ENCODE data around the gene VPS33A. TPM values are rescaled to one million over a fixed set of nuclear protein-coding genes. Genes with fewer than 3 reads are reported as not detected.

The VPS33A gene
- total RNA-seq, 1 experiment from 2014 or later, result 37.6 TPM

DNA sequence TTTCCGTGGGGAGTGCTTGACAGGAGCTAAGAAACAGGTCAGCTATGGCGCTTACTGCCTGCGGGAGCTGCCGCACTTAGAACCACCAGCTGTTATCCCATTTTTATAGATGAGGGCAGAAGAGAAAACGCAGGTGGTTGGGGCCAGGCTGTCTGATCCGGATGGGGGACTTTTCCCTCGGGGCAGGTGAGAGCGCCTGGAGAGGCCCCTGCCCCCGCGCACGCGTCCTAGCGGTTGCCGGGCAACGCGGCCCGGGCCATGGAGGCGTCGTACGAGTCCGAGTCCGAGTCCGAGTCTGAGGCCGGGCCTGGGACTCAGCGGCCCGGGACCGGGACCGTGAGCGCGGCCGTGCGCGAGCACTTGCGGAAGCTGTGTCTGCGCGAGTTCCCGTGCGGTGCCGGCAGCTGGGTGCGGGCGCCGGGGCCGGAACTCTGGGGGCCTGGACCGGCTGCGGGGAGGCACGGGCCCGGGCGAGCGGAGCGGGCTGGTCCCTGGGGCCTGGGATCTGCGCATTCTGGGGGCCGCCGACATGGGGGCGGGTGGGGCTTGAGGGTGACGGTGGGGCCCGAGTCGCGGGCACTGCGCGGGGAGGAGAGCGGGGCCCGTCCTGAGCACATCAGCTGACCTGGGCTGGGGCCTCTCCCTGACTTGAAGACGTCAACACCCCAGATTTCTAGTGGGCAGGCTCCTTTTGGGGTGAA lies 83.3 kb downstream of the VPS33A start, which contains the start of gene LRRC43:
Gene LRRC43, plus strand, starts transcription at position 237 of the 701 bp plus-strand sequence. Its CDS starts 22 bp downstream, at position 259.
- H3K9me3 Mint-ChIP-seq, result no peaks in the 10 kb centered on the region
- peak within 1 kb of the TSS; percentile 74 for H3K4me3 Mint-ChIP-seq
- peaks cover 3% of the 10 kb centered on the region; the same call in 1 of the 2 replicates for H3K4me1 Mint-ChIP-seq
- POLR2A ChIA-PET, result interaction anchor here (0.6 to 1.0 kb wide), 2 partner anchors 43 to 525 kb away, joined by 3 read pairs; partner anchors contain the start of gene DIABLO
- peak; percentile 88 for ATAC-seq
- H3K27ac Mint-ChIP-seq, result no peak within 1 kb of the TSS
- peaks cover 17% of the 10 kb centered on the region for H3K27me3 Mint-ChIP-seq (ENCODE audit: low read depth)
- TF ChIP-seq, protein P1, sequence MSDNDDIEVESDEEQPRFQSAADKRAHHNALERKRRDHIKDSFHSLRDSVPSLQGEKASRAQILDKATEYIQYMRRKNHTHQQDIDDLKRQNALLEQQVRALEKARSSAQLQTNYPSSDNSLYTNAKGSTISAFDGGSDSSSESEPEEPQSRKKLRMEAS (CRISPR knock-in tag; IDR thresholded peaks at IDR 0.05), result peak; percentile 38; the same call in 1 of the 2 replicates
- TF ChIP-seq ZNF121 (CRISPR knock-in tag; IDR thresholded peaks at IDR 0.05) (0 out of 2 replicates have a peak, but pooled peaks have one; percentile 4), EMX1 (CRISPR knock-in tag; IDR thresholded peaks at IDR 0.05) (no peak), ZNF138 (CRISPR knock-in tag; conservative IDR thresholded peaks at IDR 0.05) (0 out of 2 replicates have a peak, but pooled peaks have one; percentile 28)
- TF ChIP-seq, protein P2, sequence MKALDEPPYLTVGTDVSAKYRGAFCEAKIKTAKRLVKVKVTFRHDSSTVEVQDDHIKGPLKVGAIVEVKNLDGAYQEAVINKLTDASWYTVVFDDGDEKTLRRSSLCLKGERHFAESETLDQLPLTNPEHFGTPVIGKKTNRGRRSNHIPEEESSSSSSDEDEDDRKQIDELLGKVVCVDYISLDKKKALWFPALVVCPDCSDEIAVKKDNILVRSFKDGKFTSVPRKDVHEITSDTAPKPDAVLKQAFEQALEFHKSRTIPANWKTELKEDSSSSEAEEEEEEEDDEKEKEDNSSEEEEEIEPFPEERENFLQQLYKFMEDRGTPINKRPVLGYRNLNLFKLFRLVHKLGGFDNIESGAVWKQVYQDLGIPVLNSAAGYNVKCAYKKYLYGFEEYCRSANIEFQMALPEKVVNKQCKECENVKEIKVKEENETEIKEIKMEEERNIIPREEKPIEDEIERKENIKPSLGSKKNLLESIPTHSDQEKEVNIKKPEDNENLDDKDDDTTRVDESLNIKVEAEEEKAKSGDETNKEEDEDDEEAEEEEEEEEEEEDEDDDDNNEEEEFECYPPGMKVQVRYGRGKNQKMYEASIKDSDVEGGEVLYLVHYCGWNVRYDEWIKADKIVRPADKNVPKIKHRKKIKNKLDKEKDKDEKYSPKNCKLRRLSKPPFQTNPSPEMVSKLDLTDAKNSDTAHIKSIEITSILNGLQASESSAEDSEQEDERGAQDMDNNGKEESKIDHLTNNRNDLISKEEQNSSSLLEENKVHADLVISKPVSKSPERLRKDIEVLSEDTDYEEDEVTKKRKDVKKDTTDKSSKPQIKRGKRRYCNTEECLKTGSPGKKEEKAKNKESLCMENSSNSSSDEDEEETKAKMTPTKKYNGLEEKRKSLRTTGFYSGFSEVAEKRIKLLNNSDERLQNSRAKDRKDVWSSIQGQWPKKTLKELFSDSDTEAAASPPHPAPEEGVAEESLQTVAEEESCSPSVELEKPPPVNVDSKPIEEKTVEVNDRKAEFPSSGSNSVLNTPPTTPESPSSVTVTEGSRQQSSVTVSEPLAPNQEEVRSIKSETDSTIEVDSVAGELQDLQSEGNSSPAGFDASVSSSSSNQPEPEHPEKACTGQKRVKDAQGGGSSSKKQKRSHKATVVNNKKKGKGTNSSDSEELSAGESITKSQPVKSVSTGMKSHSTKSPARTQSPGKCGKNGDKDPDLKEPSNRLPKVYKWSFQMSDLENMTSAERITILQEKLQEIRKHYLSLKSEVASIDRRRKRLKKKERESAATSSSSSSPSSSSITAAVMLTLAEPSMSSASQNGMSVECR (CRISPR knock-in tag; IDR thresholded peaks at IDR 0.05; ENCODE audit: borderline replicate concordance), result 0 out of 2 replicates have a peak, but pooled peaks have one; percentile 35
- TF ChIP-seq, protein P3, sequence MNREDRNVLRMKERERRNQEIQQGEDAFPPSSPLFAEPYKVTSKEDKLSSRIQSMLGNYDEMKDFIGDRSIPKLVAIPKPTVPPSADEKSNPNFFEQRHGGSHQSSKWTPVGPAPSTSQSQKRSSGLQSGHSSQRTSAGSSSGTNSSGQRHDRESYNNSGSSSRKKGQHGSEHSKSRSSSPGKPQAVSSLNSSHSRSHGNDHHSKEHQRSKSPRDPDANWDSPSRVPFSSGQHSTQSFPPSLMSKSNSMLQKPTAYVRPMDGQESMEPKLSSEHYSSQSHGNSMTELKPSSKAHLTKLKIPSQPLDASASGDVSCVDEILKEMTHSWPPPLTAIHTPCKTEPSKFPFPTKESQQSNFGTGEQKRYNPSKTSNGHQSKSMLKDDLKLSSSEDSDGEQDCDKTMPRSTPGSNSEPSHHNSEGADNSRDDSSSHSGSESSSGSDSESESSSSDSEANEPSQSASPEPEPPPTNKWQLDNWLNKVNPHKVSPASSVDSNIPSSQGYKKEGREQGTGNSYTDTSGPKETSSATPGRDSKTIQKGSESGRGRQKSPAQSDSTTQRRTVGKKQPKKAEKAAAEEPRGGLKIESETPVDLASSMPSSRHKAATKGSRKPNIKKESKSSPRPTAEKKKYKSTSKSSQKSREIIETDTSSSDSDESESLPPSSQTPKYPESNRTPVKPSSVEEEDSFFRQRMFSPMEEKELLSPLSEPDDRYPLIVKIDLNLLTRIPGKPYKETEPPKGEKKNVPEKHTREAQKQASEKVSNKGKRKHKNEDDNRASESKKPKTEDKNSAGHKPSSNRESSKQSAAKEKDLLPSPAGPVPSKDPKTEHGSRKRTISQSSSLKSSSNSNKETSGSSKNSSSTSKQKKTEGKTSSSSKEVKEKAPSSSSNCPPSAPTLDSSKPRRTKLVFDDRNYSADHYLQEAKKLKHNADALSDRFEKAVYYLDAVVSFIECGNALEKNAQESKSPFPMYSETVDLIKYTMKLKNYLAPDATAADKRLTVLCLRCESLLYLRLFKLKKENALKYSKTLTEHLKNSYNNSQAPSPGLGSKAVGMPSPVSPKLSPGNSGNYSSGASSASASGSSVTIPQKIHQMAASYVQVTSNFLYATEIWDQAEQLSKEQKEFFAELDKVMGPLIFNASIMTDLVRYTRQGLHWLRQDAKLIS (CRISPR knock-in tag; IDR thresholded peaks at IDR 0.05; ENCODE audit: borderline replicate concordance), result no peak
- TF ChIP-seq, protein P4, sequence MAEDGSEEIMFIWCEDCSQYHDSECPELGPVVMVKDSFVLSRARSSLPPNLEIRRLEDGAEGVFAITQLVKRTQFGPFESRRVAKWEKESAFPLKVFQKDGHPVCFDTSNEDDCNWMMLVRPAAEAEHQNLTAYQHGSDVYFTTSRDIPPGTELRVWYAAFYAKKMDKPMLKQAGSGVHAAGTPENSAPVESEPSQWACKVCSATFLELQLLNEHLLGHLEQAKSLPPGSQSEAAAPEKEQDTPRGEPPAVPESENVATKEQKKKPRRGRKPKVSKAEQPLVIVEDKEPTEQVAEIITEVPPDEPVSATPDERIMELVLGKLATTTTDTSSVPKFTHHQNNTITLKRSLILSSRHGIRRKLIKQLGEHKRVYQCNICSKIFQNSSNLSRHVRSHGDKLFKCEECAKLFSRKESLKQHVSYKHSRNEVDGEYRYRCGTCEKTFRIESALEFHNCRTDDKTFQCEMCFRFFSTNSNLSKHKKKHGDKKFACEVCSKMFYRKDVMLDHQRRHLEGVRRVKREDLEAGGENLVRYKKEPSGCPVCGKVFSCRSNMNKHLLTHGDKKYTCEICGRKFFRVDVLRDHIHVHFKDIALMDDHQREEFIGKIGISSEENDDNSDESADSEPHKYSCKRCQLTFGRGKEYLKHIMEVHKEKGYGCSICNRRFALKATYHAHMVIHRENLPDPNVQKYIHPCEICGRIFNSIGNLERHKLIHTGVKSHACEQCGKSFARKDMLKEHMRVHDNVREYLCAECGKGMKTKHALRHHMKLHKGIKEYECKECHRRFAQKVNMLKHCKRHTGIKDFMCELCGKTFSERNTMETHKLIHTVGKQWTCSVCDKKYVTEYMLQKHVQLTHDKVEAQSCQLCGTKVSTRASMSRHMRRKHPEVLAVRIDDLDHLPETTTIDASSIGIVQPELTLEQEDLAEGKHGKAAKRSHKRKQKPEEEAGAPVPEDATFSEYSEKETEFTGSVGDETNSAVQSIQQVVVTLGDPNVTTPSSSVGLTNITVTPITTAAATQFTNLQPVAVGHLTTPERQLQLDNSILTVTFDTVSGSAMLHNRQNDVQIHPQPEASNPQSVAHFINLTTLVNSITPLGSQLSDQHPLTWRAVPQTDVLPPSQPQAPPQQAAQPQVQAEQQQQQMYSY (CRISPR knock-in tag; IDR thresholded peaks at IDR 0.05), result no peak
- peak; percentile 80 for DNase-seq (ENCODE audit: low spot score)
- no peaks in the 10 kb centered on the region for H3K36me3 Mint-ChIP-seq
- CTCF ChIA-PET, result interaction anchor here (0.6 to 1.9 kb wide), 8 partner anchors 8 to 265 kb away, joined by 3 to 8 read pairs (median 4); partner anchors contain the start of genes B3GNT4 and CFAP251

Other genes starting within 250 kb of the VPS33A start
- 14.6 to 19.7 TPM (median 15.8 TPM) in 3 replicates for gene BCL7A, start 244.6 kb downstream of the VPS33A start, total RNA-seq (2021)
- gene MLXIP, start 187.7 kb downstream of the VPS33A start, total RNA-seq (2021), result 40.5 to 49.4 TPM (median 44.4 TPM) in 3 replicates
- gene IL31, start 92.3 kb downstream of the VPS33A start, total RNA-seq (2021), result not detected in 3 replicates
- 0.21 to 0.64 TPM (median 0.22 TPM) in 3 replicates for gene LRRC43, start 83.4 kb downstream of the VPS33A start, total RNA-seq (2021)
- 1.6 to 2.0 TPM (median 1.6 TPM) in 3 replicates for gene B3GNT4, start 62.8 kb downstream of the VPS33A start, total RNA-seq (2021)
- 57.3 to 62.4 TPM (median 61.7 TPM) in 3 replicates for gene DIABLO, start 40.4 kb downstream of the VPS33A start, total RNA-seq (2021)
- 21.3 to 24.9 TPM (median 21.5 TPM) in 3 replicates for gene CLIP1, start 156.2 kb upstream of the VPS33A start, total RNA-seq (2021)
- gene ZCCHC8, start 234.4 kb upstream of the VPS33A start, total RNA-seq (2021), result 24.3 to 28.4 TPM (median 25.7 TPM) in 3 replicates